AG08395 (cell line): Measurements from ENCODE around the gene HOXC11.

ENCODE experiments used
- DNase-seq: peaks from one replicate; pipeline ENCODE4 v3.0.0; 2012; ENCODE audit warnings: mixed read lengths, low spot score

HOXC11 gene

GRCh38 chr12:53956914-53957536 lies 15.9 kb upstream of the HOXC11 start:
- no peak for DNase-seq

- no peak for DNase-seq
Observed at GRCh38 chr12:53958128-53958527, 14.8 kb upstream of the HOXC11 start.

- no peak for DNase-seq
Observed at GRCh38 chr12:53959314-53959713, 13.6 kb upstream of the HOXC11 start.

GRCh38 chr12:53960187-53961024 lies 12.5 kb upstream of the HOXC11 start:
- no peak for DNase-seq

GRCh38 chr12:53961025-53961761 lies 11.7 kb upstream of the HOXC11 start:
- no peak for DNase-seq

GRCh38 chr12:53963005-53963404 lies 9.9 kb upstream of the HOXC11 start:
- no peak for DNase-seq

- no peak for DNase-seq
Observed at GRCh38 chr12:53963434-53964314, 9.3 kb upstream of the HOXC11 start.

GRCh38 chr12:53964315-53964713 lies 8.6 kb upstream of the HOXC11 start:
- DNase-seq = no peak

- DNase-seq = no peak
Observed at GRCh38 chr12:53965281-53966084, 7.4 kb upstream of the HOXC11 start.

GRCh38 chr12:53966085-53966384 lies 6.9 kb upstream of the HOXC11 start:
- no peak for DNase-seq

- no peak for DNase-seq
Observed at GRCh38 chr12:53966385-53967133, 6.4 kb upstream of the HOXC11 start.

- no peak for DNase-seq
Observed at GRCh38 chr12:53967421-53967925, 5.5 kb upstream of the HOXC11 start.

- DNase-seq = no peak
Observed at GRCh38 chr12:53968214-53969127, 4.5 kb upstream of the HOXC11 start.

GRCh38 chr12:53969588-53970259 lies 3.2 kb upstream of the HOXC11 start:
- no peak for DNase-seq

GRCh38 chr12:53970451-53970850 lies 2.5 kb upstream of the HOXC11 start:
- no peak for DNase-seq

GRCh38 chr12:53971129-53971528 lies 1.8 kb upstream of the HOXC11 start:
- DNase-seq = no peak

GRCh38 chr12:53971686-53972085 lies 1.2 kb upstream of the HOXC11 start:
- DNase-seq = no peak

GRCh38 chr12:53972152-53972702 lies 699 bp upstream of the HOXC11 start:
- DNase-seq = no peak
